GM12878 (cell line): ENCODE measurements around the gene LSAMP. TPM values are rescaled to one million over a fixed set of nuclear protein-coding genes. Genes with fewer than 3 reads are reported as not detected.

Source experiments
- ATAC-seq: fragments of 200-7000 bp; cut with Tn5 transposase; 3 replicates; pipeline ENCODE4 v1.9.1; 2020; ENCODE audit warnings: mild to moderate bottlenecking, moderate library complexity
- BruUV-seq: library from RNA; stranded (reverse); fragments of 400-500 nt; replicated peaks from 2 replicates; lab custom pipeline; 2021; lab: Mats Ljungman, UMichigan
- CTCF ChIA-PET: fragments of 300-600 bp; sonication (Branson Sonifier 250); formaldehyde crosslinking; extraction: SDS; loops from one replicate; lab custom pipeline; 2021; ENCODE audit warnings: inconsistent platforms; lab: Yijun Ruan, JAX
- POLR2A ChIA-PET: fragments of 350-600 bp; formaldehyde crosslinking; extraction: SDS; loops from one replicate; lab custom pipeline; 2021; ENCODE audit warnings: inconsistent platforms; lab: Charles Lee
- RAD21 ChIA-PET: fragments of 300-600 bp; sonication (Branson Sonifier 250); formaldehyde crosslinking; loops from one replicate; lab custom pipeline; 2023; ENCODE audit warnings: antibody characterized with exemption; ENCODE audit not compliant: unreplicated experiment; lab: Charles Lee
- SMC1A ChIA-PET: fragments of 300-600 bp; sonication (Branson Sonifier 250); formaldehyde crosslinking; loops from one replicate; lab custom pipeline; 2023; ENCODE audit not compliant: unreplicated experiment, uncharacterized antibody; lab: Charles Lee
- DNase-seq: peaks from one replicate; pipeline ENCODE4 v3.0.0-alpha.2; 2011; ENCODE audit warnings: low read depth, low spot score
- FAIRE-seq: peaks from 3 replicates; lab custom pipeline; 2011; peaks lifted over from hg19 to GRCh38; lab: Jason Lieb, UNC
- H2AFZ ChIP-seq: 2 replicates; pipeline ENCODE4 v1.6.0; 2011; ENCODE audit warnings: low read depth, low read length, control low read depth; ENCODE audit not compliant: control insufficient read depth
- H3K27ac ChIP-seq: 2 replicates; pipeline ENCODE4 v1.5.1; 2011; ENCODE audit warnings: control low read depth; ENCODE audit not compliant: control insufficient read depth, insufficient read depth
- H3K27me3 ChIP-seq, 2 experiments: replicated peaks in 1 of 2; 2 replicates each; pipeline versions ENCODE4 v1.6.0 to v1.6.1; 2011; ENCODE audit warnings: low read length in 1 of 2; ENCODE audit not compliant: control insufficient read depth in 2 of 2, insufficient read depth in 2 of 2
- H3K36me3 ChIP-seq, 2 experiments: 2 replicates each; pipeline ENCODE4 v1.5.1; 2011; ENCODE audit warnings: low read length in 1 of 2; ENCODE audit not compliant: control insufficient read depth in 2 of 2, insufficient read depth in 2 of 2
- H3K4me1 ChIP-seq: 2 replicates; pipeline ENCODE4 v1.6.1; 2011; ENCODE audit warnings: mild to moderate bottlenecking, low read length, moderate library complexity, mixed read lengths; ENCODE audit not compliant: control insufficient read depth, insufficient read depth
- H3K4me2 ChIP-seq: 2 replicates; pipeline ENCODE4 v1.6.0; 2011; ENCODE audit warnings: control low read depth; ENCODE audit not compliant: control insufficient read depth, insufficient read depth
- H3K4me3 ChIP-seq: fragments of 200-600 bp; sonication (generic); 2 replicates; pipeline ENCODE4 v1.5.1; 2016
- H3K79me2 ChIP-seq: 2 replicates; pipeline ENCODE4 v1.6.0; 2011; ENCODE audit warnings: low read length; ENCODE audit not compliant: control insufficient read depth, insufficient read depth
- H3K9ac ChIP-seq: 2 replicates; pipeline ENCODE4 v1.8.0; 2011; ENCODE audit warnings: low read length, control low read depth, mixed read lengths; ENCODE audit not compliant: control insufficient read depth, insufficient read depth
- H3K9me3 ChIP-seq: replicated peaks from 3 replicates; pipeline ENCODE4 v1.5.1; 2011; ENCODE audit warnings: mild to moderate bottlenecking, low read length; ENCODE audit not compliant: control insufficient read depth, insufficient read depth
- H4K20me1 ChIP-seq: 2 replicates; pipeline ENCODE4 v1.6.0; 2011; ENCODE audit not compliant: control insufficient read depth, insufficient read depth
- IRF3 ChIP-seq: fragments of 450-650 bp; IDR thresholded peaks from 2 replicates; pipeline ENCODE4 v1.6.1; 2014; ENCODE audit warnings: mild to moderate bottlenecking
- TCF12 ChIP-seq: IDR thresholded peaks from 2 replicates; pipeline ENCODE4 v1.6.1; 2011; ENCODE audit warnings: low read depth, mild to moderate bottlenecking, low read length
- WGBS: methylation state at CpG from one replicate; pipeline ENCODE4 v1.1.6; 2016; ENCODE audit warnings: low lambda C conversion rate; ENCODE audit not compliant: insufficient replicate concordance, insufficient coverage; ENCODE audit errors: missing lambda C conversion rate; 5-methylcytosine and 5-hydroxymethylcytosine counted together
- in situ Hi-C: fragments of 300-500 bp; cut with MboI; formaldehyde crosslinking; loops from 9 replicates; pipeline ENCODE4 v1.14.3; 2018; ENCODE audit warnings: mixed read lengths
- intact Hi-C: fragments of 100-400 bp; cut with micrococcal nuclease; formaldehyde crosslinking; loops from one replicate; pipeline ENCODE4 v1.14.2; 2022; ENCODE audit not compliant: unreplicated experiment
- polyA plus RNA-seq, 11 experiments: library from polyadenylated mRNA; depleted of rRNA in 4 of 11; unstranded in 6 of 11; stranded (reverse) in 5 of 11; fragments of >200 nt; fragmentation: Nextera tagmentation in 4 of 11; fragmentation: Illumina TruSeq in 1 of 11; extraction: Ambion mirVana in 4 of 11; extraction: Trizol in 1 of 11; gene quantifications; 1 replicate in 1 of 11; 2 replicates in 10 of 11; pipeline versions ENCODE4 v1.2.1 to v1.2.3, GENCODE V29; 2011 to 2016; ENCODE audit warnings: inconsistent platforms in 2 of 11, missing spikeins in 2 of 11, low read depth in 1 of 11
- total RNA-seq, 4 experiments: library from RNA; depleted of rRNA in 3 of 4; stranded (reverse); fragments of >200 nt in 3 of 4; fragmentation: Illumina TruSeq in 1 of 4; extraction: Trizol in 1 of 4; gene quantifications; 2 replicates each; pipeline versions ENCODE4 v1.2.1 to v1.2.3, GENCODE V29; 2013 to 2021
- TF ChIP-seq, protein P1 (sequence below): fragments of 450-650 bp; IDR thresholded peaks from 2 replicates; pipeline ENCODE4 v1.6.1; 2016; ENCODE audit warnings: mild to moderate bottlenecking
- TF ChIP-seq, protein P2 (sequence below): fragments of 450-650 bp; IDR thresholded peaks from 2 replicates; pipeline ENCODE4 v1.6.1; 2016; ENCODE audit warnings: mild to moderate bottlenecking

LSAMP gene
- total and polyA plus RNA-seq, 10 of the 15 experiments (the other 5 are each of a cell fraction or from before 2014, with no cell fraction given) = 2.0 to 12.7 (median 6.5) TPM

DNA sequence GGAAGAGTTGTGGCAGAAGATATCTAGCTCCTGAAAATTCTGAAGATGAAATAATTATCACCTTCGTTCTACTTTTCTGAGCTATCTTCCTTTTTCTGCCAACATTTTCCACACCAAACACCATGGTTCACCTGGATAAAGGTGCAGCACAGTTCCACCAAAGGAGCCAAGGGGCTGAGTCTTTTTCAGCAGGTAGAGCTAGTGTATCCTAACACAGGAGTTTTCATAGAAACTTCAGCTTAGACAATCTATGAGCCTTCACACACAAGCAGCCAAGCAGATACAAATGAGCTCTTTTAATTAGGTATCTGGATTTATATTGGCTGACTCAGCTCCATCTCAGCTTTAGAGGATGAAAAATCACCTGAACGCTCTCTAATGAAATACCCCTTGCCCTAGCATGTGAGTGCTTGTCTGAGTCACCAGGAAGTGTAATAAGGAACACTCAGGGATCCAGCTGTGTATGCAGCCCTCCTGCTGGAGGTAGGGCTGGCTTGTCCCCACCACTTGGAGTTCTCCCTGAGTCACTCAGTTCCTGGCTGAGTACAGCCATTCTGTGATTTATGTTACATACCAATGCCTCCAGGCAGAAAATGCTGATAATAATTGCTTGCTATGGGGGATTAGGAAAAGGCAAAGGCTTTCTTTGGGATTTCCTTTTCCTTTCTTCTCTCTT, 385.7 kb downstream of the LSAMP start:
- intact Hi-C loops (no loop called here), in situ Hi-C loops (no loop called here)
- Histone ChIP-seq H3K27ac (no peak overlapping the region), H4K20me1 (no peaks in the 10 kb centered on the region), H3K4me1 (peaks cover 18% of the 10 kb centered on the region), H3K9me3 (no peaks in the 10 kb centered on the region), H3K4me3 (no peak overlapping the region), H3K9ac (no peak overlapping the region), H3K79me2 (no peaks in the 10 kb centered on the region), H3K27me3 (no peaks in the 10 kb centered on the region), H3K4me2 (no peak overlapping the region), H3K36me3 (no peaks in the 10 kb centered on the region), H2AFZ (peak overlapping the region; percentile 9; the same call in 1 of the 2 replicates)
- CTCF ChIA-PET = interaction anchor here (1.1 to 2.2 kb wide), 3 partner anchors 15 to 80 kb away, joined by 4 to 6 read pairs (median 4); no protein-coding TSS in a partner anchor
- ATAC-seq (peak; percentile 15), DNase-seq (no peak), FAIRE-seq (no peak)
- WGBS = 72% methylated on average over 2 of the region's 2 CpGs
- TF ChIP-seq, protein P1, sequence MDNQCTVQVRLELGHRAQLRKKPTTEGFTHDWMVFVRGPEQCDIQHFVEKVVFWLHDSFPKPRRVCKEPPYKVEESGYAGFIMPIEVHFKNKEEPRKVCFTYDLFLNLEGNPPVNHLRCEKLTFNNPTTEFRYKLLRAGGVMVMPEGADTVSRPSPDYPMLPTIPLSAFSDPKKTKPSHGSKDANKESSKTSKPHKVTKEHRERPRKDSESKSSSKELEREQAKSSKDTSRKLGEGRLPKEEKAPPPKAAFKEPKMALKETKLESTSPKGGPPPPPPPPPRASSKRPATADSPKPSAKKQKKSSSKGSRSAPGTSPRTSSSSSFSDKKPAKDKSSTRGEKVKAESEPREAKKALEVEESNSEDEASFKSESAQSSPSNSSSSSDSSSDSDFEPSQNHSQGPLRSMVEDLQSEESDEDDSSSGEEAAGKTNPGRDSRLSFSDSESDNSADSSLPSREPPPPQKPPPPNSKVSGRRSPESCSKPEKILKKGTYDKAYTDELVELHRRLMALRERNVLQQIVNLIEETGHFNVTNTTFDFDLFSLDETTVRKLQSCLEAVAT = no peak
- TF ChIP-seq, protein P2, sequence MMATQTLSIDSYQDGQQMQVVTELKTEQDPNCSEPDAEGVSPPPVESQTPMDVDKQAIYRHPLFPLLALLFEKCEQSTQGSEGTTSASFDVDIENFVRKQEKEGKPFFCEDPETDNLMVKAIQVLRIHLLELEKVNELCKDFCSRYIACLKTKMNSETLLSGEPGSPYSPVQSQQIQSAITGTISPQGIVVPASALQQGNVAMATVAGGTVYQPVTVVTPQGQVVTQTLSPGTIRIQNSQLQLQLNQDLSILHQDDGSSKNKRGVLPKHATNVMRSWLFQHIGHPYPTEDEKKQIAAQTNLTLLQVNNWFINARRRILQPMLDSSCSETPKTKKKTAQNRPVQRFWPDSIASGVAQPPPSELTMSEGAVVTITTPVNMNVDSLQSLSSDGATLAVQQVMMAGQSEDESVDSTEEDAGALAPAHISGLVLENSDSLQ = no peak
- TF ChIP-seq IRF3 = no peak
- no peak for TF ChIP-seq TCF12
- POLR2A ChIA-PET = interaction anchor here (1.1 to 1.4 kb wide), 2 partner anchors 19 to 28 kb away, joined by 3 to 4 read pairs; no protein-coding TSS in a partner anchor
- RAD21 ChIA-PET = interaction anchor here (0.5 to 1.6 kb wide), 2 partner anchors 21 to 187 kb away, joined by 3 to 7 read pairs; no protein-coding TSS in a partner anchor
- no TSS peak for BruUV-seq
- SMC1A ChIA-PET = interaction anchor here (0.7 to 2.8 kb wide), 13 partner anchors 9 to 137 kb away, joined by 3 to 16 read pairs (median 4); no protein-coding TSS in a partner anchor
